Fibroblast of lung (primary cell): ENCODE results near the gene CFAP221.

Experiments used
- EZH2 ChIP-seq: IDR thresholded peaks from 2 replicates; pipeline ENCODE4 v1.5.1; 2012; ENCODE audit warnings: low read length, control low read depth, mild to moderate bottlenecking; ENCODE audit errors: missing control alignments
- TF ChIP-seq, protein P1 (sequence below), 2 donors: IDR thresholded peaks in 1 of 2; conservative IDR thresholded peaks in 1 of 2; 1 replicate in 1 of 2; 2 replicates in 1 of 2; pipeline ENCODE4 v1.5.1; 2011 to 2012; ENCODE audit warnings: low read length in 2 of 2, control low read depth in 1 of 2, inconsistent platforms in 1 of 2, low read depth in 1 of 2, mild to moderate bottlenecking in 1 of 2

DNA sequence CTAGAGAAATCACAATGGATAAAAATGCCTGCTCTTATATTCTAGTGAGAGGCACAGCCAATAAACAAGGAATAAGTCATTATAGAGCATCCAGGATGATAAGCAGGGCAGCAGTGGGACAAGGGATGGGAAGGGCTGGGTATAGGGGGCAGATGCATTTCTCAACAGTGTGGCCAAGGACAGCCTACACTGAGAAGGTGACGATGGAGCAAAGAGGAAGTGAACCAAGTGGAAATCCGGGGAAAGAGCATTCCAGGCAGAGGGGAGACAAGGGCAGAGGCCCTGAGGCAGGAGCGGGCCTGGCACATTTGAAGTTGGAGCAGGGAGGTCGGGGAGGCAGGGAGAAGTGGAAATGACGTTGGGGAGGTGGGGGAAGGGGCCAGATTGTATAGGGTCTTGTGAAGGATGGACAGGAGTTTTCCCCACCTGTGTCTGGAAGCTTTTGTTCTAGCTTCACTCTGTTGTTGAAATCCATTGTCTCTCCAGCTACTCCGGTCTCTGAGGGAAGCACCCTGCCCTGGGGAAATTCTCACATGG is 152.3 kb downstream of the CFAP221 start:
- TF ChIP-seq, protein P1, sequence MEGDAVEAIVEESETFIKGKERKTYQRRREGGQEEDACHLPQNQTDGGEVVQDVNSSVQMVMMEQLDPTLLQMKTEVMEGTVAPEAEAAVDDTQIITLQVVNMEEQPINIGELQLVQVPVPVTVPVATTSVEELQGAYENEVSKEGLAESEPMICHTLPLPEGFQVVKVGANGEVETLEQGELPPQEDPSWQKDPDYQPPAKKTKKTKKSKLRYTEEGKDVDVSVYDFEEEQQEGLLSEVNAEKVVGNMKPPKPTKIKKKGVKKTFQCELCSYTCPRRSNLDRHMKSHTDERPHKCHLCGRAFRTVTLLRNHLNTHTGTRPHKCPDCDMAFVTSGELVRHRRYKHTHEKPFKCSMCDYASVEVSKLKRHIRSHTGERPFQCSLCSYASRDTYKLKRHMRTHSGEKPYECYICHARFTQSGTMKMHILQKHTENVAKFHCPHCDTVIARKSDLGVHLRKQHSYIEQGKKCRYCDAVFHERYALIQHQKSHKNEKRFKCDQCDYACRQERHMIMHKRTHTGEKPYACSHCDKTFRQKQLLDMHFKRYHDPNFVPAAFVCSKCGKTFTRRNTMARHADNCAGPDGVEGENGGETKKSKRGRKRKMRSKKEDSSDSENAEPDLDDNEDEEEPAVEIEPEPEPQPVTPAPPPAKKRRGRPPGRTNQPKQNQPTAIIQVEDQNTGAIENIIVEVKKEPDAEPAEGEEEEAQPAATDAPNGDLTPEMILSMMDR (conservative IDR thresholded peaks at IDR 0.05 in 1 of 2, IDR thresholded peaks at IDR 0.05 in 1 of 2; ENCODE audit: low read depth in 1 of 2, low read length in 2 of 2): no peak
- TF ChIP-seq EZH2: no peak
